ENCODE data around the gene CSNK1A1L. TPM values are rescaled to one million over a fixed set of nuclear protein-coding genes. Genes with fewer than 3 reads are reported as not detected.

CSNK1A1L gene
- polyA plus RNA-seq, 1 experiment, result not detected

DNA sequence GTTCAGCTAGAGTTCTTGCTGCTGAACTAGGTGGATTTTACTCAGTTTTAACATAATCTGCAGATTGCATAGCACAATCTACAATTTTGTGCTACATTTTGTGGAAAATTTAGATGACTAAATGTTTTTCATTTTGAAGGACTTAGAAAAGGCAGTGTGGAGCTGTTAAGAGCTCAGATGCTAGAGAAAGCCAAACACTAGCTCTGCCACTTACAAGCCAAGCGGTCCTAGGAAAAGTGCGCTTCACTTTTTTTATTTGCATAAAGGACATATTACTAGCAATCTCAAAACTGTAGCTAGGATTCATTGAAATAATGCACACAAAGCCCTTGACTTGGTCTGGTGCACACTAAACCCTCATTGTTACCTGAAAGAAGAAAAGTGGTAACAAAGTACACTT lies 8.1 kb upstream of the CSNK1A1L start:
- no peak overlapping the region for H3K4me3 ChIP-seq (ENCODE audit: low read depth, low read length)
- no peak for DNase-seq (ENCODE audit: low read depth)
- no peaks in the 10 kb centered on the region for H3K27me3 ChIP-seq (ENCODE audit: control insufficient read depth, insufficient read depth, low read length)
- H3K36me3 ChIP-seq (ENCODE audit: control insufficient read depth, insufficient read depth, low read length), result no peaks in the 10 kb centered on the region
- ChIA-PET POLR2A (no interaction called here), CTCF (interaction anchor here (0.6 to 6.4 kb wide), 2 partner anchors 489 to 1429 kb away, joined by 3 to 51 read pairs; no protein-coding TSS in a partner anchor)
- TF ChIP-seq, protein P1, sequence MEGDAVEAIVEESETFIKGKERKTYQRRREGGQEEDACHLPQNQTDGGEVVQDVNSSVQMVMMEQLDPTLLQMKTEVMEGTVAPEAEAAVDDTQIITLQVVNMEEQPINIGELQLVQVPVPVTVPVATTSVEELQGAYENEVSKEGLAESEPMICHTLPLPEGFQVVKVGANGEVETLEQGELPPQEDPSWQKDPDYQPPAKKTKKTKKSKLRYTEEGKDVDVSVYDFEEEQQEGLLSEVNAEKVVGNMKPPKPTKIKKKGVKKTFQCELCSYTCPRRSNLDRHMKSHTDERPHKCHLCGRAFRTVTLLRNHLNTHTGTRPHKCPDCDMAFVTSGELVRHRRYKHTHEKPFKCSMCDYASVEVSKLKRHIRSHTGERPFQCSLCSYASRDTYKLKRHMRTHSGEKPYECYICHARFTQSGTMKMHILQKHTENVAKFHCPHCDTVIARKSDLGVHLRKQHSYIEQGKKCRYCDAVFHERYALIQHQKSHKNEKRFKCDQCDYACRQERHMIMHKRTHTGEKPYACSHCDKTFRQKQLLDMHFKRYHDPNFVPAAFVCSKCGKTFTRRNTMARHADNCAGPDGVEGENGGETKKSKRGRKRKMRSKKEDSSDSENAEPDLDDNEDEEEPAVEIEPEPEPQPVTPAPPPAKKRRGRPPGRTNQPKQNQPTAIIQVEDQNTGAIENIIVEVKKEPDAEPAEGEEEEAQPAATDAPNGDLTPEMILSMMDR (IDR thresholded peaks at IDR 0.05; ENCODE audit: insufficient read depth, low read depth, low read length), result no peak

DNA sequence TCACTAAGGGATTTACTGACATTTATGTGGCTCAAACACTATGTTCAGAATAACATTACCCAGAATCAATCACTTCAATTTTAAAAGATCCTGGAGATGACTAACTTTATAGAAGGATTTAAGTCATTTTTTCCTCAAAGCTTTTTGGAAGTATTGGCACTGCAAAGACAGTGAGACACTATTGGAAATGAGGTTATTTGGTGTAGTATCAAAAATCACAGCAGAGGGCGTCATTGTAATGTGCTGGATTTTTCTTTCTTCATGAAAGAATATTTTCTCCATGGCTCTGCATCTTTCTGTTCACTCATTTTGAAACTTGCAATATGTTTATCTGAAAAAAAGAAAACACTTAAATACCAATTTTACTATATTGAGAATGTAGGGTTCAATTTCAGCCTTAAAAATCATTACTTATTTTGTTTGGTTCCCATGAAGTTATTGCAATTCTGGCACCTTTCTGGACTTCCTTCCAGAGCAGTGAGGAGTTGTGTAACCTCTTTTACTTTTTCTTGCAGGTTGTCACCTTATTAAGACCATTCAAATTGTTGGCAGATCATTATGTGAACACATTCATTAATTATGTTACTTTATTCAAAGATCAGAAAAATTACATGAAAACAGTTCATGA lies 3.7 kb upstream of the CSNK1A1L start:
- no peak for DNase-seq (ENCODE audit: low read depth)
- Histone ChIP-seq H3K36me3 (ENCODE audit: control insufficient read depth, insufficient read depth, low read length) (no peaks in the 10 kb centered on the region), H3K4me3 (ENCODE audit: low read depth, low read length) (no peak overlapping the region), H3K27me3 (ENCODE audit: control insufficient read depth, insufficient read depth, low read length) (no peaks in the 10 kb centered on the region)
- CTCF ChIA-PET, result interaction anchor here (1.0 to 6.4 kb wide), 5 partner anchors 12 to 508 kb away, joined by 3 to 51 read pairs (median 6); no protein-coding TSS in a partner anchor
- POLR2A ChIA-PET, result no interaction called here
- TF ChIP-seq, protein P1 (IDR thresholded peaks at IDR 0.05; ENCODE audit: insufficient read depth, low read depth, low read length), result peak; percentile 65

DNA sequence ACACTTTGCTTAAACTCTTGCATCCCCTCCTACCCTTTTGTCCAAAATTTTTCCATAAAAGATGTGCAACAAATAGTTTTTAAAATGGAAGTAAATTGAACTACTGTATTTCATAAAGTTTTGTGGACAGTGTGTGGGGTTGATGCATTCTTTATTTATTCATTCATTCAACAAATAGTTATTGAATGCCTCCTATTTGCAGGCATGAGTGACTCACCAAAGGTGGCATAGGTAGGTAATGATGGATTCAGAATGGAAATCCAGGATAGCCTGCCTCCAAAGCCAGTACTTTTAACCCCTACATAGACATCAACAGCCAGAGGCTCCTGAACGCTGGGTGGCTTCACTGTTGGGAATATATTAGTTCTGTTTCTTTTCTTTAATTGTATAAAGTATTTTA lies 2.4 kb upstream of the CSNK1A1L start:
- H3K4me3 ChIP-seq (ENCODE audit: low read depth, low read length), result no peak overlapping the region
- POLR2A ChIA-PET, result no interaction called here
- H3K27me3 ChIP-seq (ENCODE audit: control insufficient read depth, insufficient read depth, low read length), result no peaks in the 10 kb centered on the region
- no peaks in the 10 kb centered on the region for H3K36me3 ChIP-seq (ENCODE audit: control insufficient read depth, insufficient read depth, low read length)
- CTCF ChIA-PET, result interaction anchor here (1.6 to 6.4 kb wide), 3 partner anchors 10 to 504 kb away, joined by 6 to 51 read pairs (median 6); no protein-coding TSS in a partner anchor
- no peak for DNase-seq (ENCODE audit: low read depth)
- TF ChIP-seq, protein P1 (IDR thresholded peaks at IDR 0.05; ENCODE audit: insufficient read depth, low read depth, low read length), result no peak

DNA sequence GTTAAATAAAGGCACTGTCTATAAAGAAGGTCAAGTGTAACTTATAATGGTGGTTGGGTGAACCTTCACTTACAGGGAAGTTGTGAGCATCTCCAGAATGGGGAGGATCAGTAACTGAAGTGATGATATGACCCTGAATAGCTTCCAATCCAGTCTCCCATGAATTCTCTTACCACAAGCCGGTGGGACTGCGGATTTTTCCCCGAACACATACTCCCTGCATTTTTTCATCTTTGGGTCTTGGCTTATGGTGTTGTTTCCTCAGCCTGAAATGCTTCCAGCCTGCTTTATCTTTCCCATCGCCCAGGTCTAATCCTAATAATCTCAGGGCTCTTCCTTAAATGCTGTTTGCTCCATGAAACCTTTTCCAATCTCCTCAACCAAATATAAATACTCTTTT lies 2.0 kb upstream of the CSNK1A1L start:
- ChIA-PET CTCF (interaction anchor here (6.4 kb wide), 1 partner anchor 495 kb away, joined by 51 read pairs; no protein-coding TSS in a partner anchor), POLR2A (no interaction called here)

DNA sequence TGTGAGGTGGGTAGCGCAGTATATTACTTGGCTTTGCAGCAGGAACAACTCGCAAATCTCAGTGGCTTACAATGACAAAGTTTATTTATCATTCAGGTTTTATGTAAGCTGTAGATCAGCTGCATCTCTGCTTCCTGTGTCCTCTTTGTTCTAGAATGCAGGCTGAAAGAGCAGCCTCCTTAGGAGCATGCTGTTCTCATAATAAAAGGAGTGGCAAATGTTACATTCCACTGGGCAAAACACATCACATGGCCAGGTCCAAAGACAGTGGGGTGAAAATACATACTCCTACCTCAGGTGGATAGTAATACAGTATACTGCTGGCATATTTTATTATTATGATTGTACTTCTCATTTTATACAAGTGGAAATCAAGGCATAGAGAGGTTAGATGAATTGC lies 1.2 kb upstream of the CSNK1A1L start:
- CTCF ChIA-PET, result no interaction called here
- no peak for DNase-seq (ENCODE audit: low read depth)
- TF ChIP-seq, protein P1 (IDR thresholded peaks at IDR 0.05; ENCODE audit: insufficient read depth, low read depth, low read length), result no peak

More for the DNA sequence above, 2.0 kb upstream of the CSNK1A1L start:
- H3K27me3 ChIP-seq (ENCODE audit: control insufficient read depth, insufficient read depth, low read length), result no peaks in the 10 kb centered on the region
- DNase-seq (ENCODE audit: low read depth), result no peak
- no peak overlapping the region for H3K4me3 ChIP-seq (ENCODE audit: low read depth, low read length)
- TF ChIP-seq, protein P1 (IDR thresholded peaks at IDR 0.05; ENCODE audit: insufficient read depth, low read depth, low read length), result no peak
- H3K36me3 ChIP-seq (ENCODE audit: control insufficient read depth, insufficient read depth, low read length), result no peaks in the 10 kb centered on the region

More for the DNA sequence above, 1.2 kb upstream of the CSNK1A1L start:
- H3K27me3 ChIP-seq (ENCODE audit: control insufficient read depth, insufficient read depth, low read length), result no peaks in the 10 kb centered on the region
- POLR2A ChIA-PET, result no interaction called here
- H3K4me3 ChIP-seq (ENCODE audit: low read depth, low read length), result no peak overlapping the region
- no peaks in the 10 kb centered on the region for H3K36me3 ChIP-seq (ENCODE audit: control insufficient read depth, insufficient read depth, low read length)
